VCaP (cell line): Measurements from ENCODE around the gene MRFAP1.

Experiments used
- H3K27ac ChIP-seq: fragments of 450-650 bp; 2 replicates; pipeline ENCODE4 v1.5.1; 2017
- CTCF ChIP-seq: fragments of 450-650 bp; conservative IDR thresholded peaks from 2 replicates; pipeline ENCODE4 v1.5.1; 2017; ENCODE audit warnings: mild to moderate bottlenecking, moderate library complexity

Gene MRFAP1

GRCh38 chr4:6605605-6606004 is 34.9 kb upstream of the MRFAP1 start:
- TF ChIP-seq CTCF = no peak
- H3K27ac ChIP-seq = no peak overlapping the region

GRCh38 chr4:6606465-6607235 is 33.8 kb upstream of the MRFAP1 start:
- no peak for TF ChIP-seq CTCF
- no peak overlapping the region for H3K27ac ChIP-seq

- no peak overlapping the region for H3K27ac ChIP-seq
- TF ChIP-seq CTCF = no peak
These were observed 33.0 kb upstream of the MRFAP1 start for GRCh38 chr4:6607368-6608055.

GRCh38 chr4:6608758-6609414 is 31.6 kb upstream of the MRFAP1 start:
- no peak overlapping the region for H3K27ac ChIP-seq
- TF ChIP-seq CTCF = peak; percentile 9; the same call in 1 of the 2 replicates

GRCh38 chr4:6609415-6610079 is 30.9 kb upstream of the MRFAP1 start:
- TF ChIP-seq CTCF = no peak
- no peak overlapping the region for H3K27ac ChIP-seq

- no peak for TF ChIP-seq CTCF
These were observed 29.5 kb upstream of the MRFAP1 start for GRCh38 chr4:6610856-6611430.

More at GRCh38 chr4:6610856-6611430, 29.5 kb upstream of the MRFAP1 start:
- H3K27ac ChIP-seq = no peak overlapping the region
